Femur (tissue), 1 donor: ENCODE results near the gene ARHGAP12.
A peak's percentile ranks its signal among the peaks of the same experiment; 100 is the strongest.

Experiments
- DNase-seq: peaks from one replicate; pipeline ENCODE4 v3.0.0-alpha.2; 2017

The ARHGAP12 gene

DNA sequence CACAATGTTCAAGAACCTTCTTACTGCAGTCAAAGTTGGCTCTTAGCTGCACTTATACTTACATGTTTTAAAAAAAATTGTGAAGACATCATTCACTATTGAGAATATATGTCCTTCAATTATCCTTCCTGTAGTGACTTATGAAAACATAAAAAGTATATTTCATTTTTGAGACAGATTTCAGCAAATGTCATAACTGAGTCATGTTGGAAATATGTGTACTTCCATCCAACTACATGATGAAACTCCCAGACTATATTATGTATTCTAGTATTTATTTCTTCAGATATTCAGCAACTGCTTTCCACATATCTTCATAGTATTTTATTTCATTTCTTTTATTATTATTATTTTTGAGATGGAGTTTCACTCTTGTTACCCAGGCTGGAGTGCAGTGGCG, 160.2 kb downstream of the ARHGAP12 start:
- DNase-seq: no peak

DNA sequence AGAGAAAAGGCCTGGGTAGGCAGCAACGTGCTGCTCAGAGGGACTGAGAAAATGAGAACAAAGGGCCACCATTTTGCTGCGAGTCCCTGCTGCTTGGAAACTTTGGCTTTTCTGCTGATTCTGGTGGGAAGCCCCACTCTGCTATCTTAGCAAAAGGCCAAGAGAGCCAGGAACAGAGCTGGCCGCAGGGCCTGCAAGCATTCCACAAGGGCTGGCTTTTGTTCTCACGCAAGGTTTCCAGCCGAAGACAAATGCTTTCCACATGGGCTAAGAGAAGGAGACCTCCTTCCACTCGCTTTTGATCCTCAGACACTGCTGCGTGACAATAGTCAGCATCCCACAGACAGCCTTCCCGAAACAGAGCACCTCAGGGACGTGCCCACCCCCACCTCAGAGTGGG, 163.1 kb downstream of the ARHGAP12 start:
- no peak for DNase-seq

DNA sequence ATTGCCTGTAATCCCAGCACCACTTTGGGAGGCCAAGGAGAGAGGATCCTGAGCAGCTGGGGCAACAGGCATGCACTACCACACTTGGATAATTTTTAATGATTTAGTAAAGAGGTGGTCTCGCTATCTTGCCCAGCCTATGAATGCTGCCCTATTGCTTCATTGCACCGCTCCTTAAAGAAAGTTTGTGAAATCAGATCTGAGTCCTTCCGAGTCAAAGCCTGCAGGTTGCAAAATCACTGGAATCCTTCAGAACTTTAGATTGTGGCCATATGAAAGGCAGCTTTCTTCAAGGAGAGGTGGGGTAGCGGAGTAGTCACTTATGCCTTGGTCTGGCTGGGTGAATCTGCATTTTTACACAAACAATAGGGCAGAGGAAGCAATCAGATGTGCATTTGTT, 166.3 kb downstream of the ARHGAP12 start:
- no peak for DNase-seq

DNA sequence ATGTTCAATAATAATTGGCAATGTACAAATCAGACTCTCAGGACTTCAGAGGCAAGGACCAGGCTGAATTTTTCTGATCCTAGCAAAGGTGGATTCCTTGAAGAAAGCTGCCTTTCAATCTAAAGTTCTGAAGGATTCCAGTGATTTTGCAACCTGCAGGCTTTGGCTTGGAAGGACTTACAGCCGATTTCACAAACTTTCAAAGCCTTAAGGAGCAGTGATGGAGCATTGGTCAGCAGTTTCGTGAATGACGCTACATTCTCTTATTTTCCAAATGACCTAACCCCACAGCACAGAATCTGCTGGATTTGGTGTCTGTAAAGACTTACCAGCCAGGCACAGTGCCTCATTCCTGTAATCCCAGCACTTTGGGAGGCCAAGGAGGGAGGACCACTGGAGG, 167.5 kb downstream of the ARHGAP12 start:
- no peak for DNase-seq

DNA sequence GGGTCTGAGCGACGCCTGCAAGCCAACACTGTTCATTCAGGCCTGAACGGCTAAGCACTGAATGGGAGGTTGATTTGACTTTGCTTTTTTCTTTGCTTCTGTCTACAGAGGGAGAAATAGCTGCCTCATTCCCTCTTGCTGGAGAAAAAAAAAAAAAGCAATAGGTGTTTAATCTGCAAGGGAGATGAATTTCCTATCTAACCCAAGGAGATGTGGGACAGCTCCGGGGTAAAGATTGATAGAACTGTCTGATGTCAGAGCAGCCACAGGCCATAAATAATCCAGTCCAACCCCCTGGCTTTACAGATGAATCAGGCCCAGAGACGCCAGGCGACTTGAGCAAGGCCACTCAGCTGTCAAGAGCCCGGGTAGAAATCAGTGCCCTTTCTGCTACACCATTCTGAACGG, 168.0 kb downstream of the ARHGAP12 start:
- no peak for DNase-seq

DNA sequence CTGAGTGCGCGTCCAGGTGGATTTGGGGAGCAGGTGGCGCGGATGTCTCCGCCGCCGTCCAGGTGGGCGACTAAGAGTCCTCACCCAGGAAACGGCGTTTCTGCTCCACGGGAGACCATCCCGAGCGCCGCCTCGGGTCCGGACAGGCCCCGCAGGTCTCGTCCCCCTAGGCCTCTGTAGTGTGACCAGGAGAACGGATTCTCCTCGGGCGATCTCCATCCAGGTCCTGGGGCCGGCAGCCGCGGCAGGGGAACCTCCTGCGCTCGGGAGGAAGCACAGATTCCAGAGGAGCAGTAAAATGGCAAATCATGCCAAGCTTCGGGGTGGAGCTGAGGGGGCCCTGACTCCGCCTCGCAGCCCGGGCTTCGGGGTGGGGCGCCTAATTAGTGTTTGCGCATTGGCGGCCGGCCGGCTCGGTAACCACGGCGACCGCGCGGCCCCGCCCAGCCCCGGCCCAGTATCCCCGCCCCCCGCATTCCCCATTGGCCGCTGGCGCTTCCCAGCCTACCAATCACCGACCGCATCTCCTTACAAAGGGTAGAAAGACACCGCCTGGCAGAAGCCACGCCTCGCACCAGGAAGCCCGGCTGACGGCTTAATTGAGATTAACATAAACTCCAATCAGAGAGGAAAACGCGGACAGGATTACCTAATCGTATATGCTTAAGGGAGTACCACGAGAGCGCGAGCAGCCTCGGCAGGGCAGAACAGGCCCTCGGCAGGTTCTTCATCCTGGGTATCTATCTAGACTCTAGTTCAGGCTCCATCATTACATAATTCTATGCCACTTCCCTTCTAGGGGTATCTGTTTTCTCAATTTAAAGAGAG, 168.6 kb downstream of the ARHGAP12 start:
- DNase-seq: peak; percentile 98

DNA sequence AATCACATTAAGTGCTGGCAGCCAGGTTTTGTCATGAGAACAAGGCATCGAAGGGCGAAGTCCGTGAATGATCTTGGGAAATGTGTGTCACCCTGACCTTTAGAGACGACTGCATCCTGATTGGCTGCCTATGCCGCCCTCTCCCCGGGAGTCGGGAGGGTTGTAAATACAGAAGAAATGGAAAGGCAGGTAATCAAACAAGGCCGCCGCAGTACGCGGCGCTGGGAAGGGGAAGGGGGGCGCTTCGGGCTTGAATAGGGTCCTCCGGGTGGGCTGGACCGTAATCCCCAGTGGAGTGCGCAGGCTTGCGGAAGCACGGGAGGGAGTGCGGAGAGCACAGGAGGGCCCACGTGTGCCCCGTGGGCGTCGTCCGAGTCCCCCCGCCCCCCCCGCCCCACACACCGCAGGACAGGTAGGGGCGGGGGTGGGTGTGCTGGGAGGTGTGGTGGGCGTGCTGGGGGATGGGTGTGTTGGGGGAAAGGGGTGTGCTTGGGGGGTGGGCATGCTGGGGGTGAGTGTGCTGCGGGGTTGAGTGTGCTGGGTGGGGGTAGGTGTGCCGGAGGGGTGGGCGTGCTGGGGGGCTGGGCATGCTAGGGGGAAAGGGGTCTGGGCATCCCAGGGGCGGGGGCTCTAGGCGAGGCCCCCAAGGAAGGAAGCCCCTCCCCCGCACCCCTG, 169.4 kb downstream of the ARHGAP12 start:
- no peak for DNase-seq

DNA sequence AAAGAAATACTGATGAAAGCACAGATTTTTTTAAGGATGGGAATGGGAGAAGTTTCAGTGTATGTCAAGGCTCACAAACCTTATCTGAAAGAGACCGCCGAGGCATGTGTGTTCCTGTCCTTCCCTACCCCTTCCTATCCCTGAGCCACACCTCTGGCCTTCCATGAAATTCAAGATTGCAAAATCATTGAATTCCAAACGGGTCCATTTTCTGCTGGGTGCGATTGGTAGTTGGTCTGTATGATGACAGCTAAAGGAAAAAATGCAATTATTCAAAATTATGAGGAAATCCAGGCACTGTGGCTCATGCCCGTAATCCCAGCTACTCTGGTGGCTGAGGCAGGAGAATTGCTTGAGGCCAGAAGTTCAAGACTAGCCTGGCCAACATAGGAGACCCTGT, 170.1 kb downstream of the ARHGAP12 start:
- DNase-seq: no peak

DNA sequence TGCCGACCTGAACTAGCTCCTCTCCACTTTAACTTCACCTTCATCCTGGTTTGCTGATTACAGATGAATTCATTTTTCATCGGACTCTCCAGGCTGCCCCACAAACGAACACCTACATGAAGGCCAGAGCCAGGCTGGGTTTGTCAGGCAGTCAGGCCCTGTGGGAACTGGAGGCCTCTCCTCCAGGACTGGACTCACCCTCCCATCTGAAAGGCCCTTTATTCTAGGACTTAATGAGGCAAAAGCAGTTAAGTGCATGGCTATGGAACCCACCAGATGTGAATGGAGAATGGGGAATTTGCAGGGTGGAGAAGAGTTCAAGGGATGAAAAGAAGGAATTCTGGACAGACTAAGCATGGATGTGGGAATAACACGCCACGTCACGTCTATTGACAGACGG, 170.8 kb downstream of the ARHGAP12 start:
- DNase-seq: no peak

DNA sequence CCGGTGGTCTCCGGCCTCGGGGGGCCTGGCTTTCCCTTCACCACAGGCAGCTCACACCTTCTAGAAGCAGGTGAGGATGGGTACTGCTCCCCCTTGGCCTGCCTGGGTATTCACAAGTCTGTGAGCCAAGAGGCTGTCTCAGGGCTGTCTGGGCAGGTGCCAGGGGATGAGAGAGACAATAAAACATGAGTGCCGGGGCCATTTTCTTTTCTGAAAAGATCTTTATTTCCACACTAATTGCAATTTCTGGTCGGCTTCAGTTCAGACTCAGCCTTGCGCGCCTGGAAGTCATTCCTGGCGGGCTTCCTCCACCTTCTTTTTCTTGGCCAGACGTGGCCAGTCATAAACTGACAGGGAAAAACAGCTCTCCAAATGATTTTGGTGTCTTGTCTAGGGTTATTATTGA, 171.2 kb downstream of the ARHGAP12 start:
- peak; percentile 82 for DNase-seq

DNA sequence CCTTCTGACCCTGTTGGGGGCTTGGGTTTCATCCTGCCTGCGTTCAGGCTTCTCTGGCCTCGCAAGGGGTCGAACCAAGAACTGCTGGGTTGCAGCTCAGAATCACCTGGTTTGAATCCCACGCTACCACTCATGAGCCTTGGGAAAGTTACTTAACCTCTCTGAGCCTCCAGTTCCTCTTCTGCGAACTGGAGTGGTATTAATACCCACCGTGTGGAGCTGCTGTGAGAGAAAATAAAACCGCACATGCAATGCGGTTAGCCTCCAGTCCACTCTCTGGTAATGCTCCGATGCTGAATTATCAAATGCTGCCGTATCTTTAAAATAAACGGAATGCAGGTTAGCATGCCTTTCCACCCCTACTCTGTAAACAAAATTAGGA, 171.9 kb downstream of the ARHGAP12 start:
- no peak for DNase-seq

DNA sequence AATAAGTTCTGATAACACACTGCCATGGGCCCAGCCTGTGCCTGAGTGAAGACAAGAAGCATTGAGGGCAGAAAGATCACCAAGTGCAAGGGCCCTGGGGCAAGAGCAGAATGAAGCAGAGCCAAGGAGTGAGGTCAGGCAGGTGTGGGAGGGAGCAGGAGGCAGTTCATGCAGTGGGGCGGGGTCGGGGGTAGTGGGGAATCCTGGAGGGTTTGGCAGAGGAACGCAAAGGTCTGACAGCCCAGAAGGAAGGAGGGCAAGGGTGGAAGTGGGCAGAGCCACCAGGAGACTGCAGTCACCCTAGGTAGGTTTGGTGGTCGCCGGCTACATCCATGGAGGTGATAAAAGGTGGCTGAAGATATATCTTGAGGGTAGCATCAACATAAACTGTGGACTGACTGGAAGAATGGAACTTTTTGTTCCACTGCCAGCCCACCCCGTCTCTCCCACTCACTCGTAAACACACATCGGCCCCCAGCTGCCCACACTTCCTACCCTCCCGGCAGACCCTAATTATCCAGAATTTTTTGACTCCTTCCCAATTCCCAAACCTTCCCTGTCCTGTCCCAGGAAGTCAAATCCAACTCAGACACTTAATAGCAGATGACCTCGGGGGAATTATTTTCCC, 172.4 kb downstream of the ARHGAP12 start:
- DNase-seq: no peak
